Coronary artery (tissue), 2 donors: Measurements from ENCODE around the gene ACHE.

Experiments used
- DNase-seq: peaks from one replicate; pipeline ENCODE4 v3.0.0-alpha.2; 2017; ENCODE audit warnings: low spot score
- H3K27ac ChIP-seq, 2 donors: fragments of 200-600 bp; sonication (generic); one replicate each; pipeline ENCODE4 v1.5.1; 2016 to 2019
- H3K4me3 ChIP-seq: fragments of 200-600 bp; sonication (generic); 2 replicates; pipeline ENCODE4 v1.5.1; 2016; ENCODE audit warnings: mild to moderate bottlenecking, moderate library complexity
- TF ChIP-seq, protein P1 (sequence below): fragments of 200-600 bp; sonication (generic); IDR thresholded peaks from one replicate; pipeline ENCODE4 v1.5.1; 2019; ENCODE audit warnings: antibody characterized with exemption

Gene ACHE

DNA sequence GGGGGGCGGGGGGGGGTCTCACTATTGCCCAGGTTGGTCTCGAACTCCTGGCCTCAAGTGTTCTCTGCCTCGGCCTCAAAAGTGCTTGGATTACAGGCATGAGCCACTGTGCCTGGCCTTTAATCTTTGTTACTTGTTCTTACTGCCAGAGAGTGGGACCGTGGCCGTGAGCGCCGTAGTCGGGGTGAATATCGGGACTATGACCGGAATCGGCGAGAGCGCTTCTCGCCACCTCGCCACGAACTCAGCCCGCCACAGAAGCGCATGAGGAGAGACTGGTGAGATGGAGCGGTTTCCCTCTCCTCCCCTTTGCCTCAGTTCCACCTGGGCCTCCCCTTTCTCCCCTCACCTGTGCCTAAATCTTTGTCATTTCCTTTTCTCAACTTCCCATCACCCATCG, 14.6 kb downstream of the ACHE start:
- TF ChIP-seq, protein P1, sequence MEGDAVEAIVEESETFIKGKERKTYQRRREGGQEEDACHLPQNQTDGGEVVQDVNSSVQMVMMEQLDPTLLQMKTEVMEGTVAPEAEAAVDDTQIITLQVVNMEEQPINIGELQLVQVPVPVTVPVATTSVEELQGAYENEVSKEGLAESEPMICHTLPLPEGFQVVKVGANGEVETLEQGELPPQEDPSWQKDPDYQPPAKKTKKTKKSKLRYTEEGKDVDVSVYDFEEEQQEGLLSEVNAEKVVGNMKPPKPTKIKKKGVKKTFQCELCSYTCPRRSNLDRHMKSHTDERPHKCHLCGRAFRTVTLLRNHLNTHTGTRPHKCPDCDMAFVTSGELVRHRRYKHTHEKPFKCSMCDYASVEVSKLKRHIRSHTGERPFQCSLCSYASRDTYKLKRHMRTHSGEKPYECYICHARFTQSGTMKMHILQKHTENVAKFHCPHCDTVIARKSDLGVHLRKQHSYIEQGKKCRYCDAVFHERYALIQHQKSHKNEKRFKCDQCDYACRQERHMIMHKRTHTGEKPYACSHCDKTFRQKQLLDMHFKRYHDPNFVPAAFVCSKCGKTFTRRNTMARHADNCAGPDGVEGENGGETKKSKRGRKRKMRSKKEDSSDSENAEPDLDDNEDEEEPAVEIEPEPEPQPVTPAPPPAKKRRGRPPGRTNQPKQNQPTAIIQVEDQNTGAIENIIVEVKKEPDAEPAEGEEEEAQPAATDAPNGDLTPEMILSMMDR, result no peak
- DNase-seq, result no peak
- Histone ChIP-seq H3K27ac (no peak overlapping the region), H3K4me3 (no peak overlapping the region)

GRCh38 chr7:100880645-100881044, 15.0 kb downstream of the ACHE start:
- no peak overlapping the region for H3K27ac ChIP-seq
- H3K4me3 ChIP-seq, result no peak overlapping the region
- TF ChIP-seq, protein P1, result no peak
- no peak for DNase-seq

DNA sequence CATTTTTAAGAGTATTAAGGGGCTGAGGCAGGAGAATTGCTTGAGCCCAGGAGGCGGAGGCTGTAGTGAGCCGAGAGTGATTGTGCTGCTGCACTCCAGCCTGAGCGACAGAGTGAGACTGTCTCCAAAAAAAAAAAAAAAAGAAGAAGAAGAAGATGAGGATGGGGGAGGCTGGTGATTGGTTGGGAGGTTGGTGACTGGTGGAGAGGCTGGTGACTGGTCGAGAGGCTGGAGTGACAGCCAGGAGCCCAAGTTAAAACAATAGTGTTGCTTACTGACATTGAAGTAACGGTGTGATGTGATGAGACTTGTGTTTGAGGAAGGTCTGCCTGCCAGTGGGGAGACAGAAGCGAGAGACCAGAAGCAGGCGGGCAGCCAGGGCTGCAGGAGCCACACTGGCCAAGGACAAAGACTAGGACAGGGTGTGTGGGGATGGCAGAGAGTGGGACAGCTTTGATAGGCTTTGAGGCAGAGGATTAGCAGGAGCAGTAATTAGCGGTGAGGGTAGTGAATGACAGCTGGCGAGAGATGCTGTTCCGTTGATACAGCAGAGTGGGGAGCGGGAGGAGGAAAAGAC, 15.9 kb downstream of the ACHE start:
- TF ChIP-seq, protein P1, result no peak
- no peak for DNase-seq
- H3K4me3 ChIP-seq, result no peak overlapping the region
- no peak overlapping the region for H3K27ac ChIP-seq

DNA sequence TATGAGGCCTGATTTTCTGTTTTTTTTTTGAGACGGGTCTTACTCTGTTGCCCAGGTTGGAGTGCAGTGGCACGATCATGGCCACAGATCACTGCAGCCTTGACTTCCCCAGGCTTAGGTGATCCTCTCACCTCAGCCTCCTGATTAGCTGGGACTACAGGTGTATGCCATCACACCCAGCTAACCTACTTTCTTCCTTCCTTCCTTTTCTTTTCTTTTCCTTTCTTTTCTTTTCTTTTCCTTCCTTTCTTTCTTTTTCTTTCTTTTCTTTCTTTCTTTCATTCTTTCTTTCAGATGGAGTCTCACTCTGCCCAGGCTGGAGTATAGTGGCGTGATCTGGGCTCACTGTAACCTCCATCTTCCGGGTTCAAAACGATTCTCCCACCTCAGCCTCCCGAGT, 17.0 kb downstream of the ACHE start:
- TF ChIP-seq, protein P1, result no peak
- Histone ChIP-seq H3K4me3 (no peak overlapping the region), H3K27ac (no peak overlapping the region)
- DNase-seq, result no peak

GRCh38 chr7:100878013-100878412, 17.7 kb downstream of the ACHE start:
- TF ChIP-seq, protein P1, result no peak
- no peak for DNase-seq
- Histone ChIP-seq H3K4me3 (no peak overlapping the region), H3K27ac (no peak overlapping the region)

GRCh38 chr7:100875356-100875751, 20.3 kb downstream of the ACHE start:
- no peak for DNase-seq
- H3K27ac ChIP-seq, result peak overlapping the region; percentile 82 to 99
- TF ChIP-seq, protein P1, result no peak
- peak overlapping the region; percentile 93 for H3K4me3 ChIP-seq

DNA sequence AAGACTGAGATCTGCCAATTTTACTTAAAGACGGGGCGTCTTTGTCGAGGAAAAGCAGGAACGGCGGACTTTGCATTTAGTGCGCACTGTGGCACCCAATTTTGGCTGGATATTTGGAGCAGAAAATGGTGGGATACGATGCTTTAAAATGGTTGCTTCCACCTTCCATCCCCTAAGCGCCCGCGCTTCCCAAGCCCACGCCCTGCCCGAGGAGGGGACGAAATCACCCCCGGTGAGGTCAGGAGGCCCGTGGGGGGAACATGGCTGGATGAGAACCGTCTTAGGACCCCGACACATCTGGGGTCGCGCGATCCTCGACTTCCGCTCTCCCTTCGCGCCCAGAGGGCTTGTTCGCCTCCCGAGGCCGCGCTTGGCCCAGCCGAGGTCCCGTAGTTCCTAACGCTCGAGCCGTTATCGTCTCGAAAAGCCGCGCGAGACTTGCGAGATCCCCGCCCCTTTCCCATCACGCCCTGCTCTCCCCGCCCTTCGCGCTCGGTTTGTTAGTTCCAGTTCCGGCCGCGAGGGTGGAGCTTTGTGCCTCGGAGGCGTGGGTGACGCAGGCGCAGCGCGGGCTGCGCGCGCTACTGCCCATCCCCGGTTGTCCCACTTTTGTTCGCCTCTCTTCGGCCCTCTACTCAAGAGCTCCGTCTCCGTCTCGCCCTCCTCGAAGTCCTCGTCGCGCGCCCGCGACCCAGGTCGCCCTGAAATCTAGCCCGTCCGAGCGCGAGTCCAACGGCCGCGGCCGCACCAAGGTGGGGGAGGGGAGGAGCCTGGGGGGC, 20.9 kb downstream of the ACHE start, which contains the start of gene SRRT:
TSS of gene SRRT (plus strand) at position 527 of the 779 bp plus-strand sequence. CDS start 488 bp downstream, outside the sequence.
- TF ChIP-seq, protein P1, result no peak

More for the DNA sequence above, 20.9 kb downstream of the ACHE start, which contains the start of gene SRRT:
- Histone ChIP-seq H3K4me3 (peak within 1 kb of the TSS; percentile 93), H3K27ac (peak within 1 kb of the TSS; percentile 88 to 99)
- peak; percentile 98 for DNase-seq
